HEK293 (cell line): ENCODE measurements around the gene PLPP6.

Experiments used
- CTCF ChIA-PET: fragments of 350-600 bp; formaldehyde crosslinking; extraction: SDS; loops from one replicate; lab custom pipeline; 2021; ENCODE audit warnings: antibody characterized with exemption; lab: Yijun Ruan, JAX
- POLR2A ChIA-PET: fragments of 300-600 bp; formaldehyde crosslinking; extraction: SDS; loops from one replicate; lab custom pipeline; 2020; ENCODE audit warnings: antibody characterized with exemption, inconsistent platforms; lab: Yijun Ruan, JAX
- H3K27ac ChIP-seq: fragments of 200-500 bp; sonication (Bioruptor generic); 2 replicates; pipeline ENCODE4 v1.5.1; 2014; ENCODE audit warnings: low read depth, low read length, control low read depth, inconsistent platforms; ENCODE audit errors: extremely low read depth
- H3K36me3 ChIP-seq, 2 experiments: fragments of 200-500 bp in 1 of 2; sonication (Bioruptor generic) in 1 of 2; 1 replicate in 1 of 2; 2 replicates in 1 of 2; pipeline ENCODE4 v1.5.1; 2014 to 2017; ENCODE audit warnings: inconsistent platforms in 2 of 2, low read length in 2 of 2; ENCODE audit not compliant: control insufficient read depth in 2 of 2, insufficient read depth in 1 of 2
- H3K4me1 ChIP-seq: fragments of 200-500 bp; sonication (Bioruptor generic); 2 replicates; pipeline ENCODE4 v1.5.1; 2014; ENCODE audit warnings: mild to moderate bottlenecking, low read length, inconsistent platforms; ENCODE audit not compliant: control insufficient read depth, insufficient read depth
- H3K4me3 ChIP-seq: 2 replicates; pipeline ENCODE4 v1.5.1; 2011; ENCODE audit warnings: low read depth, mild to moderate bottlenecking, control low read depth, low read length, moderate library complexity
- H3K9me3 ChIP-seq: fragments of 200-500 bp; sonication (Bioruptor generic); 2 replicates; pipeline ENCODE4 v1.5.1; 2014; ENCODE audit warnings: low read depth, low read length, inconsistent platforms; ENCODE audit not compliant: control insufficient read depth, insufficient read depth
- KLF1 ChIP-seq: fragments of 450-650 bp; formaldehyde crosslinking; IDR thresholded peaks from 2 replicates; pipeline ENCODE4 v1.5.1; 2016; ENCODE audit warnings: missing biosample characterization, missing genetic modification characterization
- WT1 ChIP-seq: fragments of 450-650 bp; formaldehyde crosslinking; IDR thresholded peaks from 2 replicates; pipeline ENCODE4 v1.5.1; 2016; ENCODE audit warnings: missing biosample characterization, missing genetic modification characterization
- ZFP37 ChIP-seq: fragments of 450-650 bp; formaldehyde crosslinking; IDR thresholded peaks from 2 replicates; pipeline ENCODE4 v1.5.1; 2016; ENCODE audit warnings: missing biosample characterization, missing genetic modification characterization
- ZNF112 ChIP-seq: fragments of 450-650 bp; formaldehyde crosslinking; IDR thresholded peaks from 2 replicates; pipeline ENCODE4 v1.5.0; 2017; ENCODE audit warnings: missing biosample characterization, missing genetic modification characterization
- ZNF16 ChIP-seq: fragments of 450-650 bp; formaldehyde crosslinking; IDR thresholded peaks from 2 replicates; pipeline ENCODE4 v1.5.1; 2016; ENCODE audit warnings: low read depth, missing biosample characterization, missing genetic modification characterization
- ZNF175 ChIP-seq: fragments of 450-650 bp; formaldehyde crosslinking; IDR thresholded peaks from 2 replicates; pipeline ENCODE4 v1.5.1; 2016; ENCODE audit warnings: missing biosample characterization, missing genetic modification characterization
- ZNF223 ChIP-seq: fragments of 450-650 bp; formaldehyde crosslinking; IDR thresholded peaks from 2 replicates; pipeline ENCODE4 v1.5.1; 2016; ENCODE audit warnings: missing biosample characterization, missing genetic modification characterization
- ZNF501 ChIP-seq: fragments of 450-650 bp; formaldehyde crosslinking; IDR thresholded peaks from 2 replicates; pipeline ENCODE4 v1.5.1; 2016; ENCODE audit warnings: missing biosample characterization, missing genetic modification characterization
- ZNF548 ChIP-seq: fragments of 450-650 bp; formaldehyde crosslinking; IDR thresholded peaks from 2 replicates; pipeline ENCODE4 v1.5.1; 2016; ENCODE audit warnings: missing biosample characterization, missing genetic modification characterization
- ZNF585B ChIP-seq: fragments of 450-650 bp; formaldehyde crosslinking; IDR thresholded peaks from 2 replicates; pipeline ENCODE4 v1.5.1; 2016; ENCODE audit warnings: missing biosample characterization, missing genetic modification characterization
- ZNF624 ChIP-seq: fragments of 450-650 bp; formaldehyde crosslinking; IDR thresholded peaks from 2 replicates; pipeline ENCODE4 v1.5.1; 2017; ENCODE audit warnings: missing biosample characterization, missing genetic modification characterization
- ZNF776 ChIP-seq: fragments of 450-650 bp; formaldehyde crosslinking; IDR thresholded peaks from 2 replicates; pipeline ENCODE4 v1.5.0; 2017; ENCODE audit warnings: missing biosample characterization, missing genetic modification characterization, borderline replicate concordance
- ZNF785 ChIP-seq: fragments of 450-650 bp; formaldehyde crosslinking; IDR thresholded peaks from 2 replicates; pipeline ENCODE4 v1.5.1; 2016; ENCODE audit warnings: missing biosample characterization, missing genetic modification characterization
- ZNF837 ChIP-seq: fragments of 450-650 bp; formaldehyde crosslinking; IDR thresholded peaks from 2 replicates; pipeline ENCODE4 v1.5.1; 2016; ENCODE audit warnings: missing biosample characterization, missing genetic modification characterization
- TF ChIP-seq, protein P1 (sequence below): fragments of 450-650 bp; formaldehyde crosslinking; IDR thresholded peaks from 2 replicates; pipeline ENCODE4; 2016; ENCODE audit warnings: missing biosample characterization, missing genetic modification characterization
- TF ChIP-seq, protein P2 (sequence below): fragments of 450-650 bp; formaldehyde crosslinking; IDR thresholded peaks from 2 replicates; pipeline ENCODE4 v1.5.0; 2017; ENCODE audit warnings: missing biosample characterization, missing genetic modification characterization, borderline replicate concordance
- TF ChIP-seq, protein P3 (sequence below): fragments of 450-650 bp; formaldehyde crosslinking; IDR thresholded peaks from 2 replicates; pipeline ENCODE4 v1.5.1; 2016; ENCODE audit warnings: missing biosample characterization, missing genetic modification characterization
- TF ChIP-seq, protein P4 (sequence below): fragments of 450-650 bp; formaldehyde crosslinking; IDR thresholded peaks from 2 replicates; pipeline ENCODE4 v1.5.1; 2016; ENCODE audit warnings: missing biosample characterization, missing genetic modification characterization, borderline replicate concordance
- TF ChIP-seq, protein P5 (sequence below): fragments of 450-650 bp; formaldehyde crosslinking; conservative IDR thresholded peaks from 2 replicates; pipeline ENCODE4 v1.5.1; 2016; ENCODE audit warnings: low read depth, missing biosample characterization, missing genetic modification characterization

The PLPP6 gene

DNA sequence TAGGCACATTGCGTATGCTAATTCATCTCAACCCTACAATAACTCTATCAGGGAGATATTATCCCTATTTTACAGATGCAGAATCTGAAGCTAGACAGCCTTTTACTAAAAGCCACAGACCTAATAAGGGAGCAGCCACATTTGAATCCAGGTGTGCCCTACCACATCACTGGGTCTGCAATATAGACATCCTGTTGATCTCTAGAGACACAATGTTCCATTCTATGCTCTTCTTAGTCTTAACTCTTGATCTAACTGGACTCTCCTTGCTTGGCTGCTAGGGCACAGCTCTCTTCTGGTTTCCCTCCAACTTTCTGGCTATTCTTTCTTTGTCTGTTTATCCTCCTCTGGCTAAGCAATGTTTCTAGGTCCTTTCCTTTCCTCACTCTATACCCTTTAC lies 5.6 kb downstream of the PLPP6 start:
- Histone ChIP-seq H3K27ac (no peak overlapping the region), H3K36me3 (no peaks in the 10 kb centered on the region), H3K4me3 (no peak overlapping the region), H3K9me3 (no peaks in the 10 kb centered on the region), H3K4me1 (peaks cover 5% of the 10 kb centered on the region)
- POLR2A ChIA-PET, result no interaction called here
- CTCF ChIA-PET, result interaction anchor here (0.6 to 0.7 kb wide), 2 partner anchors 10 to 74 kb away, joined by 3 to 5 read pairs; no protein-coding TSS in a partner anchor
- TF ChIP-seq, protein P1, sequence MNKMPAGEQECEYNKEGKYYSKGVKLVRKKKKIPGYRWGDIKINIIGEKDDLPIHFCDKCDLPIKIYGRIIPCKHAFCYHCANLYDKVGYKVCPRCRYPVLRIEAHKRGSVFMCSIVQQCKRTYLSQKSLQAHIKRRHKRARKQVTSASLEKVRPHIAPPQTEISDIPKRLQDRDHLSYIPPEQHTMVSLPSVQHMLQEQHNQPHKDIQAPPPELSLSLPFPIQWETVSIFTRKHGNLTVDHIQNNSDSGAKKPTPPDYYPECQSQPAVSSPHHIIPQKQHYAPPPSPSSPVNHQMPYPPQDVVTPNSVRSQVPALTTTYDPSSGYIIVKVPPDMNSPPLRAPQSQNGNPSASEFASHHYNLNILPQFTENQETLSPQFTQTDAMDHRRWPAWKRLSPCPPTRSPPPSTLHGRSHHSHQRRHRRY, result no peak
- no peak for TF ChIP-seq ZNF223 (tag by site-specific recombination)
- TF ChIP-seq, protein P2, sequence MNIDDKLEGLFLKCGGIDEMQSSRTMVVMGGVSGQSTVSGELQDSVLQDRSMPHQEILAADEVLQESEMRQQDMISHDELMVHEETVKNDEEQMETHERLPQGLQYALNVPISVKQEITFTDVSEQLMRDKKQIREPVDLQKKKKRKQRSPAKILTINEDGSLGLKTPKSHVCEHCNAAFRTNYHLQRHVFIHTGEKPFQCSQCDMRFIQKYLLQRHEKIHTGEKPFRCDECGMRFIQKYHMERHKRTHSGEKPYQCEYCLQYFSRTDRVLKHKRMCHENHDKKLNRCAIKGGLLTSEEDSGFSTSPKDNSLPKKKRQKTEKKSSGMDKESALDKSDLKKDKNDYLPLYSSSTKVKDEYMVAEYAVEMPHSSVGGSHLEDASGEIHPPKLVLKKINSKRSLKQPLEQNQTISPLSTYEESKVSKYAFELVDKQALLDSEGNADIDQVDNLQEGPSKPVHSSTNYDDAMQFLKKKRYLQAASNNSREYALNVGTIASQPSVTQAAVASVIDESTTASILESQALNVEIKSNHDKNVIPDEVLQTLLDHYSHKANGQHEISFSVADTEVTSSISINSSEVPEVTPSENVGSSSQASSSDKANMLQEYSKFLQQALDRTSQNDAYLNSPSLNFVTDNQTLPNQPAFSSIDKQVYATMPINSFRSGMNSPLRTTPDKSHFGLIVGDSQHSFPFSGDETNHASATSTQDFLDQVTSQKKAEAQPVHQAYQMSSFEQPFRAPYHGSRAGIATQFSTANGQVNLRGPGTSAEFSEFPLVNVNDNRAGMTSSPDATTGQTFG, result no peak
- TF ChIP-seq WT1 (tag by site-specific recombination), result no peak
- TF ChIP-seq ZNF548 (tag by site-specific recombination), result no peak
- no peak for TF ChIP-seq ZNF624 (tag by site-specific recombination)
- no peak for TF ChIP-seq ZNF785 (tag by site-specific recombination)
- no peak for TF ChIP-seq ZNF585B (tag by site-specific recombination)
- TF ChIP-seq ZNF837, result no peak
- no peak for TF ChIP-seq ZFP37 (tag by site-specific recombination)
- TF ChIP-seq, protein P3, sequence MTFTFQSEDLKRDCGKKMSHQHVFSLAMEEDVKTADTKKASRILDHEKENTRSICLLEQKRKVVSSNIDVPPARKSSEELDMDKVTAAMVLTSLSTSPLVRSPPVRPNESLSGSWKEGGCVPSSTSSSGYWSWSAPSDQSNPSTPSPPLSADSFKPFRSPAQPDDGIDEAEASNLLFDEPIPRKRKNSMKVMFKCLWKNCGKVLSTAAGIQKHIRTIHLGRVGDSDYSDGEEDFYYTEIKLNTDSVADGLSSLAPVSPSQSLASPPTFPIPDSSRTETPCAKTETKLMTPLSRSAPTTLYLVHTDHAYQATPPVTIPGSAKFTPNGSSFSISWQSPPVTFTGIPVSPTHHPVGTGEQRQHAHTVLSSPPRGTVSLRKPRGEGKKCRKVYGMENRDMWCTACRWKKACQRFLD (tag by site-specific recombination), result no peak
- no peak for TF ChIP-seq ZNF776 (tag by site-specific recombination)
- no peak for TF ChIP-seq KLF1 (tag by site-specific recombination)
- no peak for TF ChIP-seq ZNF112 (tag by site-specific recombination)
- TF ChIP-seq, protein P4, sequence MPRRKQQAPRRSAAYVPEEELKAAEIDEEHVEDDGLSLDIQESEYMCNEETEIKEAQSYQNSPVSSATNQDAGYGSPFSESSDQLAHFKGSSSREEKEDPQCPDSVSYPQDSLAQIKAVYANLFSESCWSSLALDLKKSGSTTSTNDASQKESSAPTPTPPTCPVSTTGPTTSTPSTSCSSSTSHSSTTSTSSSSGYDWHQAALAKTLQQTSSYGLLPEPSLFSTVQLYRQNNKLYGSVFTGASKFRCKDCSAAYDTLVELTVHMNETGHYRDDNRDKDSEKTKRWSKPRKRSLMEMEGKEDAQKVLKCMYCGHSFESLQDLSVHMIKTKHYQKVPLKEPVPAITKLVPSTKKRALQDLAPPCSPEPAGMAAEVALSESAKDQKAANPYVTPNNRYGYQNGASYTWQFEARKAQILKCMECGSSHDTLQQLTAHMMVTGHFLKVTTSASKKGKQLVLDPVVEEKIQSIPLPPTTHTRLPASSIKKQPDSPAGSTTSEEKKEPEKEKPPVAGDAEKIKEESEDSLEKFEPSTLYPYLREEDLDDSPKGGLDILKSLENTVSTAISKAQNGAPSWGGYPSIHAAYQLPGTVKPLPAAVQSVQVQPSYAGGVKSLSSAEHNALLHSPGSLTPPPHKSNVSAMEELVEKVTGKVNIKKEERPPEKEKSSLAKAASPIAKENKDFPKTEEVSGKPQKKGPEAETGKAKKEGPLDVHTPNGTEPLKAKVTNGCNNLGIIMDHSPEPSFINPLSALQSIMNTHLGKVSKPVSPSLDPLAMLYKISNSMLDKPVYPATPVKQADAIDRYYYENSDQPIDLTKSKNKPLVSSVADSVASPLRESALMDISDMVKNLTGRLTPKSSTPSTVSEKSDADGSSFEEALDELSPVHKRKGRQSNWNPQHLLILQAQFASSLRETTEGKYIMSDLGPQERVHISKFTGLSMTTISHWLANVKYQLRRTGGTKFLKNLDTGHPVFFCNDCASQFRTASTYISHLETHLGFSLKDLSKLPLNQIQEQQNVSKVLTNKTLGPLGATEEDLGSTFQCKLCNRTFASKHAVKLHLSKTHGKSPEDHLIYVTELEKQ (tag by site-specific recombination), result no peak
- TF ChIP-seq ZNF175 (tag by site-specific recombination), result no peak
- TF ChIP-seq, all 188 proteins: peak for 0

DNA sequence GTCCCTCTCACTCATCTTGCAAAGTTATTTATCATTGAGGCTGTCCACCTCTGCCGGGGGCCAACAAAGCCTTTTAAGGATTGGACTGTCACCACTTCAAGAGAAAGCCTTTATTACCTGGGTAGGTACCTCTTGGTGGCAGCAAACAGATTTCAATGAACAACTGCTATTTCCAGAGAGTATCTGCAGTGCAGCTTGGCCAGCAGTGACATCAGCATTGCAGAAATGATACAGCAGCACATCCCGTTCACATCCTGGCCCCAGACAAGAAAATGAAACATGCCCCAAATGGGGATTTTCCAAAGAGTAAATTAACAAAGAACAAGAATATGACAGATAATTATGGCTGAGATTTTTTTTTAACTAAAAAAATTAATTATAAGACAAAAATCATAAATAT lies 6.5 kb downstream of the PLPP6 start:
- TF ChIP-seq ZNF16 (tag by site-specific recombination) (no peak), ZNF501 (tag by site-specific recombination) (no peak)
- TF ChIP-seq, protein P5, sequence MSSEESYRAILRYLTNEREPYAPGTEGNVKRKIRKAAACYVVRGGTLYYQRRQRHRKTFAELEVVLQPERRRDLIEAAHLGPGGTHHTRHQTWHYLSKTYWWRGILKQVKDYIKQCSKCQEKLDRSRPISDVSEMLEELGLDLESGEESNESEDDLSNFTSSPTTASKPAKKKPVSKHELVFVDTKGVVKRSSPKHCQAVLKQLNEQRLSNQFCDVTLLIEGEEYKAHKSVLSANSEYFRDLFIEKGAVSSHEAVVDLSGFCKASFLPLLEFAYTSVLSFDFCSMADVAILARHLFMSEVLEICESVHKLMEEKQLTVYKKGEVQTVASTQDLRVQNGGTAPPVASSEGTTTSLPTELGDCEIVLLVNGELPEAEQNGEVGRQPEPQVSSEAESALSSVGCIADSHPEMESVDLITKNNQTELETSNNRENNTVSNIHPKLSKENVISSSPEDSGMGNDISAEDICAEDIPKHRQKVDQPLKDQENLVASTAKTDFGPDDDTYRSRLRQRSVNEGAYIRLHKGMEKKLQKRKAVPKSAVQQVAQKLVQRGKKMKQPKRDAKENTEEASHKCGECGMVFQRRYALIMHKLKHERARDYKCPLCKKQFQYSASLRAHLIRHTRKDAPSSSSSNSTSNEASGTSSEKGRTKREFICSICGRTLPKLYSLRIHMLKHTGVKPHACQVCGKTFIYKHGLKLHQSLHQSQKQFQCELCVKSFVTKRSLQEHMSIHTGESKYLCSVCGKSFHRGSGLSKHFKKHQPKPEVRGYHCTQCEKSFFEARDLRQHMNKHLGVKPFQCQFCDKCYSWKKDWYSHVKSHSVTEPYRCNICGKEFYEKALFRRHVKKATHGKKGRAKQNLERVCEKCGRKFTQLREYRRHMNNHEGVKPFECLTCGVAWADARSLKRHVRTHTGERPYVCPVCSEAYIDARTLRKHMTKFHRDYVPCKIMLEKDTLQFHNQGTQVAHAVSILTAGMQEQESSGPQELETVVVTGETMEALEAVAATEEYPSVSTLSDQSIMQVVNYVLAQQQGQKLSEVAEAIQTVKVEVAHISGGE (tag by site-specific recombination), result no peak
- CTCF ChIA-PET, result no interaction called here
- no peak overlapping the region for H3K27ac ChIP-seq
- POLR2A ChIA-PET, result no interaction called here
- H3K4me1 ChIP-seq, result peaks cover 5% of the 10 kb centered on the region
- no peak overlapping the region for H3K4me3 ChIP-seq
- H3K36me3 ChIP-seq, result no peaks in the 10 kb centered on the region
- H3K9me3 ChIP-seq, result no peaks in the 10 kb centered on the region
